Lung microvascular endothelial cell (primary cell): ENCODE results near the gene SERPINB7. TPM values are rescaled to one million over a fixed set of nuclear protein-coding genes. Genes with fewer than 3 reads are reported as not detected.

Experiments used
- DNase-seq, 2 donors: peaks; one replicate each; pipeline versions ENCODE4 v3.0.0 to v3.0.0-alpha.2; 2010; ENCODE audit warnings: low read depth in 2 of 2
- total RNA-seq: library from RNA; depleted of rRNA; stranded (reverse); fragments of >200 nt; gene quantifications from 2 replicates; pipeline ENCODE4 v1.2.1, GENCODE V29; 2014

Gene SERPINB7
- total RNA-seq, 1 donor from 2014 or later = not detected

- peak; percentile 12 to 41 for DNase-seq
Observed at GRCh38 chr18:63844254-63844653, 69.0 kb downstream of the SERPINB7 start.

DNA sequence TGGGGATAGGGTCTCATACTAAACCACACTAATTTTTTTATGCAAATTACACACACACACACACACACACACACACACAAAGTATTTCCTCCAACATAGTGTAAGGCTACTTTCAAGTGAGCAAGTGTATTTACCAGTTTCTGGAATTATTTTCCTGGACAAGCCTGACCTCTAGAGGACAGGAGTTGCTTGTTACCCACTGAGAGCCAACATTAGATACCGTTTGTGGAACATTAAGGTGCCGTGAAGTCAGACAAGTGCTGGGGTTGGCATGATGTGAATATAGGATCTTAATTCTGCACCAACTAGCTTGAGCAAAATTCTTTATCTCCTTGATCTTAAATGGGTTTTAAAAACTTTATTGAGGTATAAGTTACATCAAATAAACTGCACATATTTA, 72.9 kb downstream of the SERPINB7 start:
- DNase-seq = peak; percentile 65 to 66

- DNase-seq = peak in 1 of 2 donors; percentile 3
Observed at GRCh38 chr18:63850020-63850419, 74.8 kb downstream of the SERPINB7 start.

GRCh38 chr18:63850636-63851035, 75.4 kb downstream of the SERPINB7 start:
- no peak for DNase-seq

Other genes starting within 250 kb of the SERPINB7 start
- not detected in 2 replicates for gene SERPINB12, start 233.0 kb upstream of the SERPINB7 start, total RNA-seq
- not detected in 2 replicates for gene SERPINB13, start 188.1 kb upstream of the SERPINB7 start, total RNA-seq
- gene SERPINB4, start 131.2 kb upstream of the SERPINB7 start, total RNA-seq = not detected in 2 replicates
- gene SERPINB3, start 113.5 kb upstream of the SERPINB7 start, total RNA-seq = not detected in 2 replicates
- not detected in 2 replicates for gene SERPINB11, start 72.5 kb upstream of the SERPINB7 start, total RNA-seq
- 0.20 and 0.22 TPM in 2 replicates for gene SERPINB2, start 112.3 kb downstream of the SERPINB7 start, total RNA-seq
- gene SERPINB10, start 132.5 kb downstream of the SERPINB7 start, total RNA-seq = not detected in 2 replicates
- gene HMSD, start 173.9 kb downstream of the SERPINB7 start, total RNA-seq = not detected in 2 replicates
- 2.2 and 8.5 TPM in 2 replicates for gene SERPINB8, start 194.7 kb downstream of the SERPINB7 start, total RNA-seq